GM19099 (cell line): ENCODE results near the gene OR2B6.

Experiments
- POLR2A ChIP-seq: IDR thresholded peaks from 3 replicates; pipeline ENCODE4 v1.6.1; 2011; ENCODE audit warnings: low read depth; ENCODE audit not compliant: insufficient read length; ENCODE audit errors: extremely low read depth

The OR2B6 gene

GRCh38 chr6:27956941-27957340 lies at the start of gene OR2B6:
Gene OR2B6 (plus strand): TSS chr6:27957241. CDS start chr6:27957241, 0 bp downstream.
- TF ChIP-seq POLR2A = no peak

GRCh38 chr6:27908017-27908416 lies 49.0 kb upstream of the OR2B6 start:
- no peak for TF ChIP-seq POLR2A

GRCh38 chr6:27911956-27912446 lies 45.0 kb upstream of the OR2B6 start, which contains the start of gene OR2B2:
Gene OR2B2 (minus strand): TSS chr6:27912396. CDS start chr6:27912319, 77 bp downstream.
- TF ChIP-seq POLR2A = no peak

GRCh38 chr6:27922949-27923348 lies 34.1 kb upstream of the OR2B6 start:
- no peak for TF ChIP-seq POLR2A

- no peak for TF ChIP-seq POLR2A
Observed at GRCh38 chr6:27924179-27924578, 32.9 kb upstream of the OR2B6 start.

GRCh38 chr6:27931209-27931608 lies 25.8 kb upstream of the OR2B6 start:
- no peak for TF ChIP-seq POLR2A

GRCh38 chr6:27940766-27941165 lies 16.3 kb upstream of the OR2B6 start:
- TF ChIP-seq POLR2A = no peak

GRCh38 chr6:27948237-27948636 lies 8.8 kb upstream of the OR2B6 start:
- no peak for TF ChIP-seq POLR2A

- TF ChIP-seq POLR2A = no peak
Observed at GRCh38 chr6:27951040-27951439, 6.0 kb upstream of the OR2B6 start.

- no peak for TF ChIP-seq POLR2A
Observed at GRCh38 chr6:27957516-27957915, 475 bp downstream of the OR2B6 start.

- no peak for TF ChIP-seq POLR2A
Observed at GRCh38 chr6:27962506-27962905, 5.5 kb downstream of the OR2B6 start.

GRCh38 chr6:27966044-27966443 lies 9.0 kb downstream of the OR2B6 start:
- TF ChIP-seq POLR2A = no peak

GRCh38 chr6:27966816-27967426 lies 9.9 kb downstream of the OR2B6 start:
- no peak for TF ChIP-seq POLR2A

- TF ChIP-seq POLR2A = no peak
Observed at GRCh38 chr6:27970444-27970843, 13.4 kb downstream of the OR2B6 start.

- TF ChIP-seq POLR2A = no peak
Observed at GRCh38 chr6:27972750-27973149, 15.7 kb downstream of the OR2B6 start.

GRCh38 chr6:27977387-27977786 lies 20.3 kb downstream of the OR2B6 start:
- TF ChIP-seq POLR2A = no peak

- TF ChIP-seq POLR2A = no peak
Observed at GRCh38 chr6:27978705-27979104, 21.7 kb downstream of the OR2B6 start.

- no peak for TF ChIP-seq POLR2A
Observed at GRCh38 chr6:27980111-27980510, 23.1 kb downstream of the OR2B6 start.
